H9 (cell line): Measurements from ENCODE around the gene SNX32. TPM values are rescaled to one million over a fixed set of nuclear protein-coding genes. Genes with fewer than 3 reads are reported as not detected.

Experiments used
- DNase-seq: peaks from one replicate; pipeline ENCODE4 v3.0.0-alpha.2; 2017
- H2AFZ ChIP-seq: one replicate; pipeline ENCODE4 v1.6.1; 2013; ENCODE audit warnings: mild to moderate bottlenecking, low read length, control low read depth, moderate library complexity
- H2AK5ac ChIP-seq: 2 replicates; pipeline ENCODE4 v1.6.1; 2013; ENCODE audit warnings: low read length, control low read depth, mixed read lengths; ENCODE audit not compliant: insufficient read length
- H2BK120ac ChIP-seq: one replicate; pipeline ENCODE4 v1.6.1; 2013; ENCODE audit warnings: low read depth, mild to moderate bottlenecking, low read length, control low read depth, inconsistent platforms; ENCODE audit not compliant: poor library complexity, severe bottlenecking
- H2BK12ac ChIP-seq: 2 replicates; pipeline ENCODE4 v1.6.1; 2013; ENCODE audit warnings: low read length, control low read depth, mixed read lengths, low read depth; ENCODE audit not compliant: insufficient read length
- H2BK15ac ChIP-seq: 2 replicates; pipeline ENCODE4 v1.6.1; 2013; ENCODE audit warnings: low read depth, low read length, control low read depth
- H2BK20ac ChIP-seq: one replicate; pipeline ENCODE4 v1.6.1; 2013; ENCODE audit warnings: low read depth, mild to moderate bottlenecking, low read length, control low read depth, inconsistent platforms; ENCODE audit not compliant: poor library complexity, severe bottlenecking
- H2BK5ac ChIP-seq: 2 replicates; pipeline ENCODE4 v1.6.1; 2013; ENCODE audit warnings: low read length, control low read depth, mixed read lengths; ENCODE audit not compliant: insufficient read length
- H3K14ac ChIP-seq: 2 replicates; pipeline ENCODE4 v1.6.1; 2013; ENCODE audit warnings: low read length, control low read depth; ENCODE audit not compliant: insufficient read depth
- H3K18ac ChIP-seq: 2 replicates; pipeline ENCODE4 v1.6.1; 2013; ENCODE audit warnings: low read depth, mild to moderate bottlenecking, mixed read lengths, low read length, control low read depth; ENCODE audit not compliant: insufficient read length
- H3K23ac ChIP-seq: 2 replicates; pipeline ENCODE4 v1.6.1; 2013; ENCODE audit warnings: low read length, control low read depth, mixed read lengths, low read depth; ENCODE audit not compliant: insufficient read length
- H3K23me2 ChIP-seq: 2 replicates; pipeline ENCODE4 v1.6.1; 2013; ENCODE audit warnings: low read depth, mild to moderate bottlenecking, mixed read lengths, low read length, control low read depth; ENCODE audit not compliant: insufficient read length, poor library complexity, severe bottlenecking
- H3K27ac ChIP-seq: 2 replicates; pipeline ENCODE4 v1.5.1; 2013; ENCODE audit warnings: low read length, control low read depth, mixed read lengths, low read depth; ENCODE audit not compliant: insufficient read length
- H3K27me3 ChIP-seq: 2 replicates; pipeline ENCODE4 v1.6.1; 2013; ENCODE audit warnings: low read length, control low read depth, inconsistent platforms; ENCODE audit not compliant: insufficient read depth
- H3K4ac ChIP-seq: 2 replicates; pipeline ENCODE4 v1.6.1; 2013; ENCODE audit warnings: low read depth, mild to moderate bottlenecking, control low read depth, inconsistent platforms, low read length, moderate library complexity
- H3K4me1 ChIP-seq: 2 replicates; pipeline ENCODE4 v1.6.1; 2013; ENCODE audit warnings: low read length, control low read depth, inconsistent platforms; ENCODE audit not compliant: insufficient read depth
- H3K4me2 ChIP-seq: 2 replicates; pipeline ENCODE4 v1.6.1; 2013; ENCODE audit warnings: low read length, control low read depth, mixed read lengths; ENCODE audit not compliant: insufficient read length, insufficient read depth
- H3K56ac ChIP-seq: 2 replicates; pipeline ENCODE4 v1.6.1; 2013; ENCODE audit warnings: low read depth, mild to moderate bottlenecking, mixed read lengths, low read length, control low read depth; ENCODE audit not compliant: insufficient read length
- H3K79me1 ChIP-seq: 2 replicates; pipeline ENCODE4 v1.6.1; 2013; ENCODE audit warnings: low read depth, mild to moderate bottlenecking, moderate library complexity, low read length, control low read depth, inconsistent platforms; ENCODE audit not compliant: insufficient read depth, poor library complexity, severe bottlenecking
- H3K79me2 ChIP-seq: 2 replicates; pipeline ENCODE4 v1.6.1; 2013; ENCODE audit warnings: low read length, control low read depth, inconsistent platforms; ENCODE audit not compliant: insufficient read depth
- H3K9ac ChIP-seq: 2 replicates; pipeline ENCODE4 v1.6.1; 2013; ENCODE audit warnings: low read length, control low read depth, mixed read lengths; ENCODE audit not compliant: insufficient read length; ENCODE audit errors: extremely low read depth
- H3K9me3 ChIP-seq: one replicate; pipeline ENCODE4 v1.6.1; 2013; ENCODE audit warnings: low read depth, low read length, inconsistent platforms; ENCODE audit not compliant: control insufficient read depth
- H3T11ph ChIP-seq: one replicate; pipeline ENCODE4 v1.6.1; 2013; ENCODE audit warnings: mild to moderate bottlenecking, low read length, control low read depth, inconsistent platforms
- H4K20me1 ChIP-seq: one replicate; pipeline ENCODE4 v1.6.1; 2013; ENCODE audit not compliant: control insufficient read depth, insufficient read length, insufficient read depth
- H4K5ac ChIP-seq: 2 replicates; pipeline ENCODE4 v1.6.1; 2013; ENCODE audit warnings: low read depth, mild to moderate bottlenecking, mixed read lengths, low read length, control low read depth; ENCODE audit not compliant: insufficient read length
- H4K8ac ChIP-seq: replicated peaks from 2 replicates; pipeline ENCODE4 v1.6.1; 2013; ENCODE audit warnings: low read length, control low read depth, mixed read lengths, low read depth; ENCODE audit not compliant: insufficient read length
- H4K91ac ChIP-seq: 2 replicates; pipeline ENCODE4 v1.6.1; 2013; ENCODE audit warnings: low read depth, mild to moderate bottlenecking, moderate library complexity, mixed read lengths, low read length, control low read depth; ENCODE audit not compliant: insufficient read length
- H3K27ac Mint-ChIP-seq, 3 experiments: 2 replicates in 2 of 3; 3 replicates in 1 of 3; pipeline ENCODE4 v1.8.0; 2020 to 2021; ENCODE audit warnings: mixed read lengths in 3 of 3, mild to moderate bottlenecking in 1 of 3, moderate library complexity in 1 of 3
- H3K27me3 Mint-ChIP-seq: 2 replicates; pipeline ENCODE4 v1.8.0; 2021; ENCODE audit warnings: low read depth, mild to moderate bottlenecking, moderate library complexity, mixed read lengths
- H3K36me3 Mint-ChIP-seq, 3 experiments: 2 replicates in 2 of 3; 3 replicates in 1 of 3; pipeline ENCODE4 v1.8.0; 2020 to 2021; ENCODE audit warnings: low read depth in 3 of 3, mixed read lengths in 3 of 3; ENCODE audit not compliant: insufficient read depth in 1 of 3
- H3K4me1 Mint-ChIP-seq, 2 experiments: 2 replicates each; pipeline ENCODE4 v1.8.0; 2020; ENCODE audit warnings: mixed read lengths in 2 of 2
- H3K4me3 Mint-ChIP-seq, 2 experiments: 2 replicates in 1 of 2; 3 replicates in 1 of 2; pipeline ENCODE4 v1.8.0; 2020 to 2021; ENCODE audit warnings: mild to moderate bottlenecking in 2 of 2, mixed read lengths in 2 of 2, moderate library complexity in 1 of 2
- H3K9me3 Mint-ChIP-seq, 2 experiments: 2 replicates in 1 of 2; 3 replicates in 1 of 2; pipeline ENCODE4 v1.8.0; 2020; ENCODE audit warnings: mild to moderate bottlenecking in 2 of 2, mixed read lengths in 2 of 2, moderate library complexity in 1 of 2
- CTCF ChIP-seq: fragments of 200-600 bp; sonication (generic); conservative IDR thresholded peaks from 3 replicates; pipeline ENCODE4 v1.8.0; 2021; ENCODE audit warnings: antibody characterized with exemption, mild to moderate bottlenecking
- WGBS: extraction: QIAGEN DNeasy Blood & Tissue Kit; methylation state at CpG from one replicate; pipeline ENCODE4 v1.1.7; 2013; ENCODE audit warnings: missing lambda C conversion rate, low lambda C conversion rate, mixed read lengths; ENCODE audit not compliant: insufficient read length; ENCODE audit errors: extremely low coverage; 5-methylcytosine and 5-hydroxymethylcytosine counted together
- total RNA-seq: library from RNA; stranded (reverse); gene quantifications from 2 replicates; pipeline ENCODE4 v1.2.1, GENCODE V29; 2021

Gene SNX32
- total RNA-seq, 1 experiment from 2014 or later = 1.2 TPM

- no peak overlapping the region for H3K9ac ChIP-seq
- H2BK15ac ChIP-seq = no peak overlapping the region
- no peaks in the 10 kb centered on the region; a peak in 2 of 5 replicates for H3K9me3 Mint-ChIP-seq
Observed at GRCh38 chr11:65873318-65874156, 39.8 kb downstream of the SNX32 start.

More at GRCh38 chr11:65873318-65874156, 39.8 kb downstream of the SNX32 start:
- no peak overlapping the region for H2AK5ac ChIP-seq
- Mint-ChIP-seq H3K27me3 (peaks cover 20% of the 10 kb centered on the region), H3K27ac (no peak overlapping the region), H3K36me3 (no peaks in the 10 kb centered on the region), H3K4me3 (peak overlapping the region; percentile 76 to 90), H3K4me1 (peaks cover 7 to 8% of the 10 kb centered on the region in 2 experiments)
- H4K20me1 ChIP-seq = no peaks in the 10 kb centered on the region
- no peak overlapping the region for H2AFZ ChIP-seq
- no peak for TF ChIP-seq CTCF
- H3K56ac ChIP-seq = no peak overlapping the region
- no peaks in the 10 kb centered on the region for H3K9me3 ChIP-seq
- no peak overlapping the region for H4K8ac ChIP-seq
- DNase-seq = peak; percentile 96
- H2BK120ac ChIP-seq = no peak overlapping the region
- no peak overlapping the region for H3K27ac ChIP-seq
- H2BK20ac ChIP-seq = no peak overlapping the region
- peak overlapping the region; percentile 36 for H3K18ac ChIP-seq
- WGBS = no CpG with 5 or more reads among the region's 54 CpGs
- no peaks in the 10 kb centered on the region for H3K79me1 ChIP-seq
- H3K27me3 ChIP-seq = peaks cover 3% of the 10 kb centered on the region; the same call in 1 of the 2 replicates
- H3K23ac ChIP-seq = no peak overlapping the region
- H4K5ac ChIP-seq = no peak overlapping the region
- peak overlapping the region; percentile 91 for H3K4me2 ChIP-seq
- no peak overlapping the region for H3K4ac ChIP-seq
- no peak overlapping the region for H4K91ac ChIP-seq
- no peaks in the 10 kb centered on the region for H3K4me1 ChIP-seq
- H2BK12ac ChIP-seq = no peak overlapping the region
- no peak overlapping the region for H2BK5ac ChIP-seq
- no peak overlapping the region for H3K14ac ChIP-seq
- H3K79me2 ChIP-seq = no peaks in the 10 kb centered on the region
- H3T11ph ChIP-seq = no peak overlapping the region
- peaks cover 8% of the 10 kb centered on the region for H3K23me2 ChIP-seq
